ENCODE results near the gene STXBP6. TPM values are rescaled to one million over a fixed set of nuclear protein-coding genes. Genes with fewer than 3 reads are reported as not detected.

STXBP6 gene
- total RNA-seq, 2 donors from 2014 or later = 20.1 to 28.3 TPM

DNA sequence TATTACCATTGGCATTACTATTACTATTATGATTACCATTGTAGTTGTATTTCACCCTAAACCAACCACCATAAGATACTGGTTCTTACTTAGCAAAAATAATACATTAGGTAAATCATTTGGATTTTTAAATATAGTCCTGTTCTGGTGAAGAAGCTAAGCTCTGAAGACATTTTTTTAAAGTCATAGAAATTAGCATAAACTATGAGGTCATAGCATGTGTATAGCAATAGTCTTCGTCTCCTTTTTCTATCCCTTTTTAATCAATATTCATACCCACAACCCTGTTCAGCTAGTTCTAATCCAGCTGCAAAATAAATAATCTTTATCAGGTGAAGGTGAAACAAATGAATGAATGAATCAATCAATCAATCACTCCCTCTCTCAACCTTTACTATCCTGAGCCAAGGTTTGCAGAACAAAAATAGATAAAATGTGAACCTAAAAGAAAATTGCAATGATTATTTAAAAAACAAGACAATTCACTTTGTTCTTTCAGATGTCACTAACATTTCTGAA lies 134.5 kb downstream of the STXBP6 start:
- Histone ChIP-seq H3K36me3 (replicated peaks in 1 of 2; ENCODE audit: insufficient read depth in 1 of 2, low read depth in 2 of 2) (no peaks in the 10 kb centered on the region), H3K4me1 (peaks cover 59% of the 10 kb centered on the region), H3K27me3 (no peaks in the 10 kb centered on the region), H3K9me3 (no peaks in the 10 kb centered on the region), H3K27ac (no peak overlapping the region), H3K4me3 (no peak overlapping the region)
- no peak for ATAC-seq
- intact Hi-C loops (cut with DNase I) = no loop called here
- whole genome bisulfite sequencing, 2 donors = 17 to 25% methylated on average over 1 of the region's 1 CpG
- DNase-seq = no peak
- TF ChIP-seq CTCF (IDR thresholded peaks at IDR 0.05) (no peak), POLR2A (IDR thresholded peaks at IDR 0.05) (no peak)

GRCh38 chr14:24913746-24914145 lies 136.2 kb downstream of the STXBP6 start:
- ATAC-seq = no peak
- DNase-seq = no peak
- intact Hi-C loops (cut with DNase I) = no loop called here
- Histone ChIP-seq H3K36me3 (replicated peaks in 1 of 2; ENCODE audit: insufficient read depth in 1 of 2, low read depth in 2 of 2) (no peaks in the 10 kb centered on the region), H3K4me1 (peaks cover 64% of the 10 kb centered on the region), H3K27ac (no peak overlapping the region), H3K9me3 (no peaks in the 10 kb centered on the region), H3K4me3 (no peak overlapping the region), H3K27me3 (no peaks in the 10 kb centered on the region)
- no peak for TF ChIP-seq CTCF (IDR thresholded peaks at IDR 0.05)
- no peak for TF ChIP-seq POLR2A (IDR thresholded peaks at IDR 0.05)
- WGBS, 2 donors = 77 to 79% methylated on average over 1 of the region's 1 CpG

DNA sequence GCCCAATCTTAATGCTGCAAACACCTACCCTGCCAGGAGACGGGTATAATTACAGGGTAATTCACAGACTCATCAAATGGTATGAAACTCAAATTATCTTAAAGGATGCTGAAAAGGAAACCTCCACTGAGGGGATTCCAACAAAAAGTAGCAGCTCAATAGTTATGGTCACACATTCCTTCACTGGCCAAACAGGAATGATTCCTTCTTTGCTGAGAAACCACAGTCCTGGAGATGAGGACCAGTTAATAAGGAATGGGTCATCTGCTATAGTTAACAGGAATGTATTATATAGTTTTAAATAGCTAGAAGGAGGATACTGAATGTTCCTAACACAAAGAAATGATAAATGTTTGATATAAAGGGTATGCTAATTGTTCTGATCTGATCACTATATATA lies 136.9 kb downstream of the STXBP6 start:
- intact Hi-C loops (cut with DNase I) = no loop called here
- H3K27me3 ChIP-seq = no peaks in the 10 kb centered on the region
- DNase-seq (no peak), ATAC-seq (no peak)
- no peak overlapping the region for H3K27ac ChIP-seq
- peaks cover 68% of the 10 kb centered on the region for H3K4me1 ChIP-seq
- H3K36me3 ChIP-seq (replicated peaks in 1 of 2; ENCODE audit: insufficient read depth in 1 of 2, low read depth in 2 of 2) = no peaks in the 10 kb centered on the region
- 89 to 95% methylated on average over 1 of the region's 1 CpG for WGBS, 2 donors
- H3K9me3 ChIP-seq = no peaks in the 10 kb centered on the region
- TF ChIP-seq CTCF (IDR thresholded peaks at IDR 0.05) (no peak), POLR2A (IDR thresholded peaks at IDR 0.05) (no peak)
- H3K4me3 ChIP-seq = no peak overlapping the region

DNA sequence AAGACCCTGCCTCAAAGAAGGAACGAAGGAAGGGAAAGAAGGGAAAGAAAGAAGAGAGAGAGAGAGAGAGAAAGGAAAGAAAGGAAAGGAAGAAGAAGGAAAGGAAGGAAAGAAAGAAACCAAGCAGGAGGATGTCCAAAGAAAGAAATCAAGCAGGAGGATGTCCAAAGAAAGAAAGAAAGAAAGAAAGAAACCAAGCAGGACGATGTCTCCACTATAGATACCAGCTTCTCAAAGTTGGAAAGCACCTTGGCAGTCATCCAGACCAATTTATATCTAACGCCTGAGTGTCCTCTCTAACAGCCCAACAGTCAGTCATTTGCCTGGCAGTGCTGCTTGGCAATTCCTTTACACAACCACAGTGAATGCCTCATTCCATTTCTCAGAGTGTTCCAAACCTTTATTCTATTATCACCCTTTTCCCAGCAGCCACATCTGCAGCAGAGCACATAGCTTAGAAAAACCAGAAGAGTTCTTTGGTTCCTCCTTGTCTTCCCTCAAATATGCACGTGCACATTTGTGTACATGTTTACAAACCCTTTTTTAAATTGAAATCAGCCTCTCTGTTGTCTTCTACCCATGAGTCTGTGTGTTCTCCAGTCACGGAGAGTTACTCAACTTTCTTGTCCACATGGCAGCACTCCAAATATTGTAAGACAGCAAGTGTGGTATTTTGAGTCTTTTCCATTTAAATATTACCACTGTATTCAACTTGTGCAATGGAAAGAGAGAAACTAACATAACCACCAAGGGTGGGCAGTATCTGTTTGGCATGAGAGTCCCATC lies 138.4 kb downstream of the STXBP6 start:
- H3K27me3 ChIP-seq = no peaks in the 10 kb centered on the region
- 25 to 28% methylated on average over 5 of the region's 5 CpGs for WGBS, 2 donors
- H3K36me3 ChIP-seq (replicated peaks in 1 of 2; ENCODE audit: insufficient read depth in 1 of 2, low read depth in 2 of 2) = no peaks in the 10 kb centered on the region
- no peaks in the 10 kb centered on the region for H3K9me3 ChIP-seq
- DNase-seq (peak in 1 of 4 donors; percentile 55), ATAC-seq (no peak)
- intact Hi-C loops (cut with DNase I) = no loop called here
- no peak for TF ChIP-seq CTCF (IDR thresholded peaks at IDR 0.05)
- no peak for TF ChIP-seq POLR2A (IDR thresholded peaks at IDR 0.05)
- peak overlapping the region in 1 of 4 donors; percentile 24 for H3K27ac ChIP-seq
- peaks cover 64% of the 10 kb centered on the region for H3K4me1 ChIP-seq
- no peak overlapping the region for H3K4me3 ChIP-seq

All from body of pancreas (tissue), 4 donors.